Measurements from ENCODE around the gene BANF2.

DNA sequence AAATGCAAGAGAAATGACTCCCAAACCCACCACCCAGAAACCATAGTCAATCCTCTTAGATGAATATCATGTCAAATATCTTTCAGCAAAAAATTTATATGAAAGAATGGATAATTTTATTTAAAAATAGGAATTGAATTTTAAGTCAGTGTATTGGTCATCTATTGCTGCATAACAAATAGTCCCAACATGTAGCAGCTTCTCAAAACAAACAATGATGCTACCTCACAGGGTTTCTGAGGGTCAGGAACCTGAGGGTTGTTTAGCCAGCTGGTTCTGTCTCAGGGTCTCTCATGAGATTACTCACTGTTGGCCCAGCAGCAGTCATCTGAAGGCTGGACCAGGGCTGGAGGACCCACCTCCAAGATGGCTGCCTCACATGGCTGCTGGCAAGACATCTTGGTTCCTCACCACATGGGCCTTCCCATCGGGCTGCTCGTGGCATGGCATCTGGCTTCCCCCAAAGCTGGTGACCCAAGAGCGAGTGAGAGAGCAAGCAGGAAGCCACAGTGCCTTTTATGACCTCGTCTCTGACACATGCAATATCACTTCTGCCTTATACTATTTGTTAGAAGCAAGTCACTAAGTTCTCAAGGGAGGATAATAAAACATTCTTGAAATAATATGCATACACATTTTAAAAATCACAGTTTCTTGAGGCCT is 36.3 kb downstream of the BANF2 start:
- TF ChIP-seq CTCF (IDR thresholded peaks at IDR 0.05 in 2 of 3, conservative IDR thresholded peaks at IDR 0.05 in 1 of 3; ENCODE audit: borderline replicate concordance in 1 of 3, insufficient read depth in 1 of 3, low read depth in 2 of 3, low read length in 2 of 3) = no peak
- no peak for TF ChIP-seq POLR2A (IDR thresholded peaks at IDR 0.05; ENCODE audit: borderline replicate concordance, extremely low read depth, insufficient read depth, insufficient read length)
- no peak for TF ChIP-seq YY1 (IDR thresholded peaks at IDR 0.05; ENCODE audit: extremely low read depth, insufficient replicate concordance, low read depth, low read length)
- TF ChIP-seq EGR1 (IDR thresholded peaks at IDR 0.05; ENCODE audit: low read depth) = no peak
- no peak for TF ChIP-seq FOSL1 (IDR thresholded peaks at IDR 0.05; ENCODE audit: low read depth)
- no peak for TF ChIP-seq EZH2 (IDR thresholded peaks at IDR 0.05)
- no peak for TF ChIP-seq SIN3A (IDR thresholded peaks at IDR 0.05; ENCODE audit: low read depth)
- TF ChIP-seq ELF1 (IDR thresholded peaks at IDR 0.05; ENCODE audit: borderline replicate concordance, low read depth) = no peak
- no peak for TF ChIP-seq ZNF274 (IDR thresholded peaks at IDR 0.05; ENCODE audit: low read depth, low read length)
- no peak for TF ChIP-seq MAX (IDR thresholded peaks at IDR 0.05)
- TF ChIP-seq JUND (IDR thresholded peaks at IDR 0.05) = no peak
- no peak for TF ChIP-seq SRF (IDR thresholded peaks at IDR 0.05; ENCODE audit: low read depth)
- no peak for TF ChIP-seq POLR2AphosphoS5 (IDR thresholded peaks at IDR 0.05; ENCODE audit: low read depth, low read length)

All from HCT116 (cell line).